ENCODE data around the gene BABAM2. TPM values are rescaled to one million over a fixed set of nuclear protein-coding genes. Genes with fewer than 3 reads are reported as not detected.

Gene BABAM2
- total RNA-seq, 4 donors from 2014 or later, result 23.7 to 41.1 (median 27.9) TPM

GRCh38 chr2:28375742-28376631, 485.5 kb downstream of the BABAM2 start:
- Histone ChIP-seq H3K9me3 (no peaks in the 10 kb centered on the region), H3K4me3 (no peak overlapping the region), H3K4me1 (peaks cover 40% of the 10 kb centered on the region), H3K27me3 (no peaks in the 10 kb centered on the region), H3K36me3 (no peaks in the 10 kb centered on the region), H3K27ac (peak overlapping the region; percentile 91)
- TF ChIP-seq POLR2A (IDR thresholded peaks at IDR 0.05) (no peak), EP300 (IDR thresholded peaks at IDR 0.05) (no peak), POLR2AphosphoS5 (IDR thresholded peaks at IDR 0.05) (no peak), CTCF (IDR thresholded peaks at IDR 0.05) (no peak)
- WGBS, result 72% methylated on average over 4 of the region's 8 CpGs
- no peak for DNase-seq (ENCODE audit: low spot score in 2 of 2)

- Histone ChIP-seq H3K27me3 (no peaks in the 10 kb centered on the region), H3K4me3 (peak overlapping the region; percentile 14), H3K27ac (peak overlapping the region; percentile 91), H3K4me1 (peaks cover 48% of the 10 kb centered on the region), H3K9me3 (no peaks in the 10 kb centered on the region), H3K36me3 (no peaks in the 10 kb centered on the region)
- no peak for TF ChIP-seq POLR2AphosphoS5 (IDR thresholded peaks at IDR 0.05)
- no peak for TF ChIP-seq POLR2A (IDR thresholded peaks at IDR 0.05)
- no peak for TF ChIP-seq CTCF (IDR thresholded peaks at IDR 0.05)
- no peak for TF ChIP-seq EP300 (IDR thresholded peaks at IDR 0.05)
- 57% methylated on average over 7 of the region's 19 CpGs for WGBS
- no peak for DNase-seq (ENCODE audit: low spot score in 2 of 2)
Measured at GRCh38 chr2:28377195-28377816, 486.8 kb downstream of the BABAM2 start.

- TF ChIP-seq CTCF (IDR thresholded peaks at IDR 0.05) (no peak), POLR2AphosphoS5 (IDR thresholded peaks at IDR 0.05) (peak in 1 of 3 donors; percentile 71)
- Histone ChIP-seq H3K4me3 (peak overlapping the region; percentile 14), H3K27me3 (no peaks in the 10 kb centered on the region), H3K36me3 (no peaks in the 10 kb centered on the region), H3K27ac (peak overlapping the region; percentile 91), H3K9me3 (no peaks in the 10 kb centered on the region), H3K4me1 (peaks cover 54% of the 10 kb centered on the region)
- no peak for DNase-seq (ENCODE audit: low spot score in 2 of 2)
- 55% methylated on average over 9 of the region's 9 CpGs for WGBS
Measured at GRCh38 chr2:28377984-28378678, 487.6 kb downstream of the BABAM2 start.

- WGBS, result 75% methylated on average over 14 of the region's 16 CpGs
- H3K27ac ChIP-seq, result peak overlapping the region; percentile 91
- H3K4me1 ChIP-seq, result peaks cover 57% of the 10 kb centered on the region
- H3K9me3 ChIP-seq, result no peaks in the 10 kb centered on the region
- H3K4me3 ChIP-seq, result no peak overlapping the region
- TF ChIP-seq POLR2AphosphoS5 (IDR thresholded peaks at IDR 0.05), result no peak
- TF ChIP-seq CTCF (IDR thresholded peaks at IDR 0.05), result no peak
- no peak for TF ChIP-seq EP300 (IDR thresholded peaks at IDR 0.05)
- TF ChIP-seq POLR2A (IDR thresholded peaks at IDR 0.05), result no peak
- DNase-seq (ENCODE audit: low spot score in 2 of 2), result no peak
- H3K27me3 ChIP-seq, result no peaks in the 10 kb centered on the region
- no peaks in the 10 kb centered on the region for H3K36me3 ChIP-seq
Measured at GRCh38 chr2:28378679-28379584, 488.4 kb downstream of the BABAM2 start.
